ENCODE data around the gene ZNF275.
"Not testable (repeated sequence)": the region's sequence is repeated elsewhere in the genome, so short reads cannot be mapped to it uniquely, and the experiment has no call there.

The ZNF275 gene

DNA sequence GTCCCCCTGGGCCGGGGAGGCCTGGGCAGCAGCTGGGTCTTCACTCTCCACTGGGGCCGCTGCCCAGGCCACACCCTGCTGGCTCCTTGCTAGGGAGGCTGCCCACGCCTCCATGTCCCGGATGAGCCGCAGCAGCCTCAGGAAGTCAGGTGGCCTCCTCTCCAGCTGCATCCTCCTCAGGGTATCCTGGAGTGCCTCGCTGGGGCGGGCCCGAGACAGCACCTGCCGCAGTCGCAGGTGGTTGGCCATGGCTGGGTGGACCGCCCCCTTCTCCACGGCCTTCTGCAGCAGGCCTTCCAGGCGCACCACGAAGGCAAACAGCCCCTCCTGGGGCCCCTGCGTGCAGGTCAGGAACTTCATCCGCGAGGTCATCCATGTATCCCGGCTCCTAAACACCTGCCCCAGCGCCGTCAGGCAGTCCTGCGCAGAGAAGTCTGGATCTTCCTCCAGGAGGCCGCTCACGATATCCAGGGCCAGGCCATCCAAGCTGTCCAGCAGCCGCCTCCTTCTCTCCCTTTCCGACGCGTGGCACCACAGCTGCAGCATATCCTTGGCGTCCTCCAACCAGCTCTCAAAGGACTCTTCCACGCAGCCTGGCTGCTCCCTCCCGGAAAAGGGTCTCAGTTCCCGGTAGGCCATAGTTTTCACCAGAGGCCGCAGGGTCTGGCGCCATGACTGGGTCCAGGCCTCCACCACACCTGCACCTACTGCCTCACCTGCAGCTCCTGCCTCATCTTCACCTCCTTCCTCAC is 14.5 kb upstream of the ZNF275 start:
- DNase-seq (ENCODE audit: low spot score) = no peak

DNA sequence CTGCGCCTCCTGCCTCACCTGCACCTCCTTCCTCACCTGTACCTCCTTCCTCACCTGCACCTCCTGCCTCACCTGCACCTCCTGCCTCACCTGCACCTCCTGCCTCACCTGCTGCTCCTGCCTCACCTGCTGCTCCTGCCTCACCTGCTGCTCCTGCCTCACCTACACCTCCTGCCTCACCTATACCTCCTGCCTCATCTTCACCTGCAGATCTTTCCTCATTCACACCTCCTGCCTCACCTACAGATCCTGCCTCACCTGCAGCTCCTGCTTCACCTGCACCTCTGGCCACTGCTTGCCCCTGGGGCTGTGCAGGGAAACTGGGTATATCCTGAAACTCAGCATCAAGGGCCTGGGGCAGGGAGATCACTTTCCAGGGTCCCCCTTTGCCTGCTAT is 13.9 kb upstream of the ZNF275 start:
- not testable (repeated sequence) for DNase-seq (ENCODE audit: low spot score)

DNA sequence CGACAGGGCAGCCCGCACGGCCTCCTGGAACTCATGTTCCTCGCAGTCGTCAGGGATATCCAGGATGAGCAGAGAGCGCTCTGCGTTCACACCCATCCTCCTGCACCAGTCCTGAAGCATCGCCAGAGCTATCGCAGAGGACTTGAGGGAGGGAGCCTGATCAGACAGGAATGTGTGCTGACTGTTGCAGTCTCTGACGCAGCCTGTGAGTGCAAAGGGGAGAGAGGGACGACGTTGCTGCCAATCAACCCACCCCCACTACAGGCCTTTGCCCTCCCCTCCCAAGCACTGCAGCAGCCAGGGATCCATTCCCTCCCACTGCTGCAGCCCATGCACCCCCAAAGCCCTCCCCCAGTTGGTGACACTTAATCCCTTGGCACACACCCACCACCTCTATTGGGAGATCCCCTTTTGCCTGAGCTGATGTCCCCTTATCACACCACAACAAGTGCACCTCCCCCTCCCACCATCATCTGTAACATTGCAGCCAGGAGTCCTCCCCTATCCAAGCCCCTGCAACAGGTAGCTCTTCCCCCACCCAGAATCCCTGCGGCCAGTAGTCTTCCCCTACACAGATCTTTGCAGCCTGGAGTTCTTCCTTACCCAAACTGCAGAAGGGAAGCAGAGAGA is 13.3 kb upstream of the ZNF275 start:
- no peak for DNase-seq (ENCODE audit: low spot score)

DNA sequence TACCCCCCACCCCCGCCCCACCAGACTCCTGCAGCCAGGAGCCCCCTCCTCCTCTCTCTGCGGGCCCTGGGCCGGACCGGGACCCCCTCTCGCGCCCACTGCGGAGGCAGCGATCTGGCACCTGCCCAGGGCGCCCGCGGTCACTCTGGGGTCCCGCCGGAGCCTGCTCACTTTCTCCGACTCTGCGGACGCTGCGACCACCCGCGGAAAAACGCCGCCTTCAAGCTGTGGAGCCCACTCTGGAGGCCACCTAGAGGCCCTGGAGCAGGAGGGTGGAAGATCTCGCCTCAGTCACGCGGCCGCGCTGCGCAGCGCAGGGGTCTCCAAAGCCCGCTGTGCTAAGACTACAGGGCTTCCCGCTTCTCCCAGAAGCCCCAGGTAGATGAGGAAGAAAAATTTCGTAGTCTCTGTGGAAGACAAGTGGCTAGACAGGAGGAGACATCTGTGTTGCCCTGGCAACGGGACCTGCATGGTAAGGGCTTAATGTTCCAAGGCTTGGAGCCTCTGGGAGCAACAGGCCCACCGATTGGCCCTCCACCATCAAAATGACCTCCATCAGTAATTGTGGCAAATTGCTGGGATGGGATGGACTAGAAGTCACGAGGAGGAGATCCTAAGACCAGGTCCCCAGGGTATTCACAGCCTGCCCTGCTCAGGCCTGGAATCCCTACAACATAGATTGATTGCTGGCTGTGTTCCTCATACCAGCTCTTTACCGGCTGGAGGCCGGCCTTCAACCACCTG is 12.4 kb upstream of the ZNF275 start, which contains the start of gene PNMA6F:
TSS of gene PNMA6F (minus strand) at position 387 of the 744 bp plus-strand sequence. CDS start 1,093 bp downstream, outside the sequence.
- no peak for DNase-seq (ENCODE audit: low spot score)

DNA sequence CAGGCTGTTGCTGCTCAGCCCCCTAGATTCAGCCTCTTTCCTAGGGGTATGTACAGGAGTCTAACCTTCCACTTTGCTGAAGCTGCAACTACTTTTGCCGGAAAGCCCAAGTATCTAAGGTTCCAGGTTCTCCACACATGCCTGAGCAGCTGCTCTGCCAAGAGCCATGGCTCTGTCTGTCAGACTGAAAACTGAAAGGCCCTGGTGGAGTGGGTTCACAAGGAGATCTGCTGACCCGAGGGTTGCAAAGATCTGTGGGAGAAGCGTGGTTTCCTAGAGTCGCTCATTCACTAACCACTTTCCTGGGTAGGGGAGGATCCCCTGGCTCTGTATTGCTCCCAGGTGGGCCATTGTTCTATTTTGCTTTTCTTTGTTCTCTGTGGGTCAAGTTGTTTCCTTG is 6.4 kb upstream of the ZNF275 start:
- no peak for DNase-seq (ENCODE audit: low spot score)

DNA sequence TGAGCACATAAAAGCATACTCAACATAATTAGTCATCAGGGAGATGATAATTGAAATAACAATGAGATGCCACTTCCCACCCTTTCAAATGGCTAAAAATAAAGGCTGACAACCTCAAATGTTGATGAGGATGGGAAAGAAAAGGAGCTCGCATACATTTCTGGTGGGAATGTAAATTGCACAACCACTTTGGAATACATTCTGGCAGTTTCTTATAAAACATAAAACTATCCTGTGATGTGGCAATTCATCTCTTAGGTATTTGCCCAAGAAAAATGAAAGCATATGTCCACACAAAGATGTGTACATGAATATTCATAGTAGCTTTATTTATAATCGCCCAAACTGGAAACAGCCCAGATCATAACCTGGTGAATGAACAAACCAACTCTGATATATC is 687 bp upstream of the ZNF275 start:
- no peak for DNase-seq (ENCODE audit: low spot score)

DNA sequence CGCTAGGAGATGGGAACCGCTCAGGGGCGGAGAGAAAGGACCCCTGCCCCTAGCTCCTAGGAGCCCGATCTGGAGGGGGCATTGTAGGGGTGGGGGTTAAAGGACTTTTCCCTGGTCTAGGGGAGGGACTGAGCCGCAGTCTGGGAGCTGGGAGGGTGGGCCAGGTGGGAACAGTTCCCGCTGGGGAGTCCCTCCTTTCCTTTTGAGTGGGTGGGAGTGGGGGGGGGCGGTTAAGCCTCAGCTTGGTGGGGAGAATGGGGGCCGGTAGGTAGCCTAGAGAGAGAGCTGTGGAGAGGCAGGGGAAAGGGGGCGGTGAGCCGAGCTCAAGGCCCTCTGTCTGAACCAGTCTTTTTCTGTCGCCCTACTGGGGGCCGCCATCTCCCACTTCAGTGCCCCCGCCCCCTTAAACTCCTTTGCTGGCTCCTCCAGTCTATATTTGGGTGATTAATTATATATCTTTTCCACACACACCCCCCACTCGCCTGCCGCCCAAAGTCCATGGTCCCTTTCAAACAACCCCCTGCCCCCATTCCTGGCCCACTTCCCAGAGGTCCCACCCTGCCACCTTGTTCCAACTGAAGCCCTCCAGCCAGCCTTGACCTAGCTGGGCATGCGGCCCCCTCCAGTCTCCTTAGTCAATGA is 822 bp downstream of the ZNF275 start:
- no peak for DNase-seq (ENCODE audit: low spot score)

DNA sequence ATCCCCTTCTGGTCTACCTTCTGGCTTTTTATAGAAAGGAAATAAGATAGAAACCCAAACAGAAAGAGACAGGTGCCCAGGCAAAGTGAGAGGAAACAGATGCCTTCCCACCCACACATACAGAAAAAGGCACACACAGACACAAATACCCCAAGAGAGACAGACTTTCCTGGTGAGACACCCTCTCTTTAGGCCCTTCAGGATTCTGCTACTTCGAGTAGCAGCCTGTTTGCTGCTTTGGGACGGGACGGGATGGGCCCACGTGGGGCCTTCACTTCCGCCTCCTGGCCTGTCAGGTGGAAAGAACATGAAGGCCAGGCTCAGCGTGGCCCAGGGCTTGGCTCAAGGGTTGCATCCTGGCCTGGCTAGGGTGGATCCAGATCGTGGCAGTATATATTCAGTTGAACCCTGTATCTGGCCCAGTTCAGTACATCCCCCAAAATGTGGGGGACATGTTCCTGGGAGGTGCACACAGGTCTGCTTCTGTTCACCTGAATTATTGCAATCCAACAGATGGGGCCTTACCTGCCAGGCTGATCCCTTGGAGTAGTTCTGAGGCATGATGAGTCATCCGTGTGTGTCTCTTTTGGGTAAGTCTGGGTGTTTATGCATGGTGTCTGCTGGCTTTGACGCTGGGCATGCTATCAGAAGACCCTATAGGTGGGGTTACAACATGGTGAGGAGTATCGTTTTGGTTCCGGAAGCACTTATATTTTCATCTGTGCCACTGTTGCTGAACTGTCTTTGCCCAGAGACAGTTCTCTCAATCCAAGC is 2.4 kb downstream of the ZNF275 start:
- no peak for DNase-seq (ENCODE audit: low spot score)

DNA sequence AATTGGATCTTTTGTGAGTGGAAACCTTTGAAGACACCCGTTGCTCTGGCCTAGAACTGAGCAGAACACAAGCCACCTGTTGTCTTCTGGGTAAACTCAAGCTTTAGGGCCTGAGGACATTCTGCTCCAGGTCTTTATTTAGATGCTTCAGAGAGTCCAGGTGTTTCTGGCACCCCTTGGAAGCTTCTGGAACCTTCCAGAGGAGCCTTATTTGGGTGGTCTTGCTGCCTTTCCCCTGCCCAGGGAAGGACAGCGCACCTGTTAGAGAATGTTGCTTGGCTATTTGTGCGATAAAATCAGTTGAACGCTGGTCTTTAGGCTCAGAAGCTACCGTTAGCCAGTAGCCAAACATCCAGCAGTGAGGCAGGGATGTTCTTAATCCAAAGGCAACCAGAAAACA is 3.0 kb downstream of the ZNF275 start:
- no peak for DNase-seq (ENCODE audit: low spot score)

DNA sequence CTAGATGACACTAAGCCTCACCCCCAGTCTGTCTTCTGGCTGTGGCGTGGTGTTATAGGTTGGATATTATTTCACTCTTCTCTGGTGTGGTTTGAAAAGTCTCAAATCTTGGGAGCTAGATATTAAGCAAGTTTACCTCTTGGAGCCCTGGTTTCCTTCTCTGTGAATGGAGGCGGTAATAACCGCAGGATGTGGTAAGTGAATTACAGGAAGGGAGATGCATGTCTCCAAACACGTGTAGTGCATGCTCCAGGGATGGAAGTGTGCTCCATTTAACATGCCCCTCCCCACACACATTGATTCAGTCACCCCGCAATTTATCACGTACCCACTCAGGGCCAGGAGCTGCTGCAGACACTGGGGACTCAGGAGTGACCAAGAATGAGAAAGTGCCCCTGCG is 4.9 kb downstream of the ZNF275 start:
- no peak for DNase-seq (ENCODE audit: low spot score)

DNA sequence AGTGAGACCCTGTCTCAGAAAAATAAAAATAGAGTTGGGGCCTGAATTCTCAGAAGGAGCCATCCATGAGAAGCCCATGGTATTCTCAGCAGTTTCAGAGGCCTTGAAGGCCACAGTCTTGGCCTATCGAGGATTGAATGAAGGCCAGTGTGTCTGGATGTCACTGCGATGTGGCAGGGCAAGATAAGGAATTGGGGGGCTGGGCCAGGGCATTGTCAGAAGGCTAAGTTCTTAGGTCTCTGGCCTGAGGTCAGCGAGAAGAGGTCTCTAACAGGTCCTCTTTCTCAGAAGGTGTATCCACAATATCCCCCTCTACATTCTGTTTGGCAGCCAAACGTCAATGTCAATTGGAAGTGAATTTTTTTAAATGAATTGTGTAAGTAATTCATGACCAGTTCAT is 5.7 kb downstream of the ZNF275 start:
- no peak for DNase-seq (ENCODE audit: low spot score)

DNA sequence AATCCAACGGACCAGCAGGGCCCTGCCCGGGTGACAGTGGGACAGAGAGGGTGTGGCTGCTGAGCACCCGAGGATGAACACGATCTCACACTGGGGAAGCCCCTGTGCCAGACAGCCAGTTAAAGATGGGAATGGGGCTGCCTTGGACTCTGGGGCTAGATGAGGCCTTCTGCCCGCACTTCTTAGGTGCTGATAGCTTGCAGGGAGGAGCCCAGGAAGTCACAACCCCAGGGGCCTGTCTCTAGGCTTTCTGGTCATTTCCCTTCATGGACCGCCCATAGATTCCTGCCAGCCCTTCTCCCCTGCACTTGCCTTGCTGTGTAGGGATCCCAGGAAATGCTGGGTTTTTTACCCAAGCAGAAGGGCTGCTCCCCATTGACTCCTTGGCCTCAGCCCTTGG is 6.2 kb downstream of the ZNF275 start:
- DNase-seq (ENCODE audit: low spot score) = no peak

DNA sequence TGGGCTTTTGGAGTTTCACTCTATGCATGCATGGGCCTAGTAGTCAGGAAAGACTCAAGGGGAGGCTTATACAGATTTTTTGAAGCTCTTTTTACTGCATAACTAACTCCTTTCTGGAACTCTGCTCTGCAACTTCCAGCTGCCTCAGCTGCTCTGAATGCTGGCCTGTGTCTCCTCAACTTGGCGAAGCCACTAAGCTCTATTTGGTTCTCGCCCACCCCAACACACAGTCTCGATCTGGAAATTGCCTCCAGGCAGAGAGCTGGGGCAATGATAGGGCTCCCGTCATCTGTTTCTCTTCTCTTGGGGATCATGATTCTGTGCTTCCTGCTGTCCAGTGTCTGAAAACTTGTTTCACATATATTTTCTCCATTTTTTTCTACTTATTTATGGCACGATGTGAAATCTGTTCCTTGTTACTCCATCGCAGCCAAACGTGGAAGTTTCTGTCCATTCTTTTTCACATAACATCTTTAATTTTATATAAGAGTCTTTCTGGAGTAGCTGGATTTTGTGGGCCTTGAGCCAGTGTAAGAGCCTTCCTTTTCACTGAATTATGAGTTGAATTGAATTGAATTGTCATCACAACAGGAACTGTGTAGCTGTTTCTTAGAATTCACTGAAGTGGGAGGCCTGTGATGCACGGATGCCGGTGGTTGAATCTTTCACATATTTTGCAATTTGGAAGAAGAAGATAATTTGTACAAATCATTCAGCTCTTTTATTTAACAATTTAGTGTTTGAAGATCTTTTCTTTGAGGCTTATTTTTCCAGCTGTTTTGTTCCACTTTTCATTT is 9.0 kb downstream of the ZNF275 start:
- DNase-seq (ENCODE audit: low spot score) = no peak

DNA sequence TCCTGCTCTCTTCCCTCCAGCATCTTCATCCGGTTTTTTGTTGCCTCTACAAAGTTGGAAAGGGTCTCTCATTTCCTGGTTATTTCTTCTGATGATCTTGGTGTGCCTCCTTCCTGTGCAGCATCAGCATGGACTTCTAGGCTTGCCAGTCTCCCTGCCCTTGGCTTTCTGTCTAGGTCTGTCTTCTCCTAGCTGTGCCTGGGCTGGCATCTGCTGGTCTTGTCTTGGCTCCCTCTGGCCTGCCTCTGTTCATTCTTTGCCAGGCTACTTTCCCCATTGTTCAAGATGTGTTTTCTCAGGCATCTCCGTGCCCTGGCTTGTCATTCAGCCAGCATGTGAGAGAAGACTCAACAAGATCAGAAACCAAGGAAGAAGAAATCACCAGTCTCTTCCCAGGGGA is 9.7 kb downstream of the ZNF275 start:
- no peak for DNase-seq (ENCODE audit: low spot score)

DNA sequence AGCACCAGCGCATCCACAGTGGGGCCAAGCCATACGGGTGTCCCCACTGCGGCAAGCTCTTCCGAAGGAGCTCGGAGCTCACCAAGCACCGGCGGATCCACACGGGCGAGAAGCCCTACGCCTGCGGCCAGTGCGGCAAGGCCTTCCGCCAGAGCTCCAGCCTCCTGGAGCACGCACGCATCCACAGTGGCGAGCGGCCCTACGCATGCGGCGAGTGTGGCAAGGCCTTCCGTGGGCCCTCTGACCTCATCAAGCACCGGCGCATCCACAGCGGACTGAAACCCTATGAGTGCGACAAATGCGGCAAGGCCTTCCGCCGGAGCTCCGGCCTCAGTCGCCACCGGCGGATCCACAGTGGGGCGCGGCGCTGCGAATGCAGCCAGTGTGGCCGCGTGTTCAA is 13.6 kb downstream of the ZNF275 start:
- DNase-seq (ENCODE audit: low spot score) = no peak

DNA sequence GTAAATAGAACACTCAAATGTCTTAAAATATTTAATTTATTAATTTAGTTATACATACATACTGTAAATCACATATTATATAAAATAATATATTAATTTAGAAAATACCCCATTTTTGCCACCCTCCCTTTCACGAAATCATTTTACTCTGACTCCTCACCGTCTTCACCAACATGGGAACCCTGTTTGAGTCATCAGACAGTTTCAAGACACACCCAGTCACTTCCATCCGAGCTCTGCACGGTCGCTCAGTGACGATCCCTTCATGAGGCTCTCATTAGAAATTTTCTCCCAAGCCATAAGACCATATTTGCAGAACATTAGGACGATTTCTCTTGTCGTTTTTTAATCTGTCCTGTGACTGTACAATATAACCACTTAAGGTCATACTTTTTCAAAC is 14.5 kb downstream of the ZNF275 start:
- no peak for DNase-seq (ENCODE audit: low spot score)

DNA sequence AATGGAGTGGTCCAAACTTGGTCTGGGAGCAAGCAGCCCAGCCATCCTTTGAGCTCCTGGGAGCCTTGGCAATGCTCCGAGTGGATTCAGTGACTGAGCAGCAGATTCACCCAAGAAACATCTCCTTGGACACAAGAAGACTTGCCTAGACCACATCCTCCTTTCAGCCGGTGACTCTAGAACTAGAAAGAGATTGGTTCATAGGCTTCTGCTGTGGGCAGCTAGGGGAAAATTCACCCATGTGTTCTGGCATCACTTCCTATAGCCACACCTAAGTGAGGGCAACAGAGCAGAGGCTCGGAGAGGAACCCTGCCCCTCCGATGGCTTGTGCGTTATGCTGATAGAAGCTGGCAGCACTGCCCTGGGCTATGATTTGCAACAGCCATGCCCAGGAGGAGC is 16.0 kb downstream of the ZNF275 start:
- DNase-seq (ENCODE audit: low spot score) = no peak

DNA sequence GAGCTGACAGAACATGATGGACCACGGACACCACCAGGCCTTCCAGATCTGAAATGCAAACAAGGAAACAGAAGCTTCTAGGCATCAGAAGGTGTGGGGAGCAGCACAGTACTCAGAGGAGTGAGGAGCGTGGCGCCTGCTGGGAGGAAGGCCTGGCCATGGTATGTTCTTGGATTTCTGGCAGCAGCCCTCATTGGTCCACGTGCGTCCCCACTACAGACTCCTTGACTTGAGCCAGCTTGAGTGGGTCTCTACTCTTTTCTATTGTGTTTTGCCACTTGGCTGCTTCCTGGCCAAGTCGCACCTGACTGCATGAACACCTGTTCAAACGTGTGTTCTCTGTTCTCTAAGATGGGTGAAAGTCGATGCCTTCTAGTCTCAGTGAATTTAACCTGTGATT is 18.0 kb downstream of the ZNF275 start:
- DNase-seq (ENCODE audit: low spot score) = no peak

DNA sequence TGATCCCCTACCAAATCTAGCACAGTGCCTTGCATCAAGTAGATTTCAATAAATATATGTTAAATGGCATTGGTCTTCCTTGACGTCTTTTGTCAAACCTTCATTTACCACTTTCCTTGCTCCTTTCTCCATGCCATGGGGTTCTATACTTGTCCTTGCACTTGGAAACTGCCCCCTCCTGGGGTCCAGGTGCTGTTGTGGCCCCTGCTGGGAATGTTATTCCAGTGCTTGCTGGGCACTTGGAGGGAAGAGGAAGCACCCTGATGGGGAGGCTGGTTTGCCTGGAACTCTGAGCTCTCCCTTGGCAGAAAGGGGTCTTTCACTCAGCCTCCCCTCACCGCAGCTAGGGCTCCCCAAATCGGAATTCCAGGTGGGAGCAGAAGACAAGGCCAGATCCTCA is 18.9 kb downstream of the ZNF275 start:
- DNase-seq (ENCODE audit: low spot score) = no peak

DNA sequence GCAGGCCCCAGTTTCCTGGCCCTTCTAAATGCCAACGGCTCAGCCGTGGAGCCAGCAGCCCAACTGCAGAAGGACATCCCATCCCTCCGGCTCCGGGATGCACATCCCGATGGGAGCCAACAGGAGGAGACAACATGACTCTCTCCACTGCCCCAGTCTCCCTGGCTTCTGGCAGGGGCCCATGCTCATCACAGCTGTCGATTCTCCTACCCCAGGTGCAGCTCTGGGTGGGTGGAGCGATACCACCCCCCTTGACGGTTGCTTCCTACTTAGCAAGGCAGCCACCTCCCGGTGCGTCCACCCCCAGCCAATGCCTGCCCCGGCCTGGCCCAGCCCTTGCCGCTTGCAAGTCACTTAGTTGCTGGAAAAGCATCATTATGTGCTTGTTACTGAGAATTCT is 19.5 kb downstream of the ZNF275 start:
- DNase-seq (ENCODE audit: low spot score) = no peak

DNA sequence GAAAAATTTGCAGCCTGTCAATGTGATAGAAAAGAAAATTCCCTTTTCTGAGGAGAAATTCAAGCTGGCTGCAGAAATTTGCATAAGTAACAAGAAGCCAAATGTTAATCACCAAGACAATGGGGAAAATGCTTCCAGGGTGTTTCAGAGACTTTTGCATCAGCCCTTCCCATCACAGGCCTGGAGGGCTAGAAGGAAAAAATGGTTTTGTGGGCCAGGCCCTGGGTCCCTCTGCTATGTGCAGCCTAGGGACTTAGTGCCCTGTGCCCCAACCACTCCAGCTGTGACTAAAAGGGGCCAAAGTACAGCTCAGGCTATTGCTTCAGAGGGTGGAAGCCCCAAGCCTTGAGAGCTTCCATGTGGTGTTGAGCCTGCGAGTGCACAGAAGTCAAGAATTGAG is 23.9 kb downstream of the ZNF275 start:
- DNase-seq (ENCODE audit: low spot score) = no peak
